Ishikawa (cell line): ENCODE data around the gene CD99.

Experiments used
- CEBPB ChIP-seq: IDR thresholded peaks from 2 replicates; pipeline ENCODE4 v1.6.1; 2012
- CREB1 ChIP-seq: IDR thresholded peaks from 2 replicates; pipeline ENCODE4 v1.6.1; 2012; ENCODE audit warnings: low read depth
- EGR1 ChIP-seq: IDR thresholded peaks from 2 replicates; pipeline ENCODE4 v1.6.1; 2012
- EP300 ChIP-seq: IDR thresholded peaks from 2 replicates; pipeline ENCODE4 v1.6.1; 2012; ENCODE audit warnings: borderline replicate concordance
- FOXM1 ChIP-seq: IDR thresholded peaks from 2 replicates; pipeline ENCODE4 v1.6.1; 2012; ENCODE audit warnings: low read depth, borderline replicate concordance
- MAX ChIP-seq: IDR thresholded peaks from 2 replicates; pipeline ENCODE4 v1.6.1; 2012
- NFIC ChIP-seq: IDR thresholded peaks from 2 replicates; pipeline ENCODE4 v1.6.1; 2012
- RAD21 ChIP-seq: IDR thresholded peaks from 2 replicates; pipeline ENCODE4 v1.6.1; 2012; ENCODE audit warnings: low read depth
- REST ChIP-seq: IDR thresholded peaks from 2 replicates; pipeline ENCODE4 v1.6.1; 2012; ENCODE audit warnings: low read depth, mild to moderate bottlenecking
- TAF1 ChIP-seq: IDR thresholded peaks from 2 replicates; pipeline ENCODE4 v1.6.1; 2012; ENCODE audit warnings: low read depth, mild to moderate bottlenecking
- TCF12 ChIP-seq: IDR thresholded peaks from 2 replicates; pipeline ENCODE4 v1.6.1; 2012; ENCODE audit warnings: low read depth
- TEAD4 ChIP-seq: IDR thresholded peaks from 2 replicates; pipeline ENCODE4 v1.6.1; 2012
- USF1 ChIP-seq: IDR thresholded peaks from 2 replicates; pipeline ENCODE4 v1.6.1; 2012
- YY1 ChIP-seq: IDR thresholded peaks from 2 replicates; pipeline ENCODE4 v1.6.1; 2012; ENCODE audit warnings: low read depth
- ZBTB7A ChIP-seq: IDR thresholded peaks from 2 replicates; pipeline ENCODE4 v1.6.1; 2012; ENCODE audit warnings: low read depth

The CD99 gene

GRCh38 chrX:2732076-2732475 is 41.0 kb downstream of the CD99 start:
- TF ChIP-seq NFIC (no peak), MAX (no peak), TEAD4 (no peak), FOXM1 (no peak), RAD21 (no peak)

GRCh38 chrX:2732649-2733048 is 41.6 kb downstream of the CD99 start:
- TF ChIP-seq TEAD4 (no peak), FOXM1 (no peak), CEBPB (no peak), EGR1 (no peak), EP300 (no peak), NFIC (no peak), MAX (no peak), YY1 (no peak), REST (no peak), USF1 (no peak), TAF1 (no peak)

GRCh38 chrX:2733286-2733685 is 42.2 kb downstream of the CD99 start:
- TF ChIP-seq RAD21 (no peak), TAF1 (no peak)

- TF ChIP-seq TCF12 (no peak), RAD21 (no peak), NFIC (no peak), FOXM1 (no peak), TAF1 (no peak), CEBPB (no peak), YY1 (no peak), CREB1 (no peak), MAX (no peak)
Observed at GRCh38 chrX:2735270-2735669, 44.2 kb downstream of the CD99 start.

- TF ChIP-seq CEBPB (no peak), REST (no peak), TCF12 (no peak), CREB1 (no peak), EP300 (no peak), FOXM1 (no peak), TAF1 (no peak), YY1 (no peak), USF1 (no peak), EGR1 (no peak), NFIC (no peak), ZBTB7A (no peak), RAD21 (no peak), TEAD4 (no peak)
Observed at GRCh38 chrX:2740672-2741071, 49.6 kb downstream of the CD99 start.

GRCh38 chrX:2741386-2741785 is 50.3 kb downstream of the CD99 start:
- TF ChIP-seq TEAD4 (no peak), CREB1 (no peak), FOXM1 (no peak), CEBPB (no peak), USF1 (no peak)

- TF ChIP-seq USF1 (no peak), REST (no peak), ZBTB7A (no peak), YY1 (no peak), EP300 (no peak), FOXM1 (no peak), CEBPB (no peak), TEAD4 (no peak), NFIC (no peak), TCF12 (no peak), TAF1 (no peak), MAX (no peak), EGR1 (no peak), CREB1 (no peak)
Observed at GRCh38 chrX:2748171-2748814, 57.2 kb downstream of the CD99 start.
